Measurements from ENCODE around the gene TNS4.

- TF ChIP-seq CTCF (IDR thresholded peaks at IDR 0.05) (no peak), POLR2A (IDR thresholded peaks at IDR 0.05) (no peak)
Measured at GRCh38 chr17:40477796-40478195, 23.6 kb downstream of the TNS4 start.

All from esophagus squamous epithelium (tissue), 4 donors.